ENCODE results near the gene TBX1.

DNA sequence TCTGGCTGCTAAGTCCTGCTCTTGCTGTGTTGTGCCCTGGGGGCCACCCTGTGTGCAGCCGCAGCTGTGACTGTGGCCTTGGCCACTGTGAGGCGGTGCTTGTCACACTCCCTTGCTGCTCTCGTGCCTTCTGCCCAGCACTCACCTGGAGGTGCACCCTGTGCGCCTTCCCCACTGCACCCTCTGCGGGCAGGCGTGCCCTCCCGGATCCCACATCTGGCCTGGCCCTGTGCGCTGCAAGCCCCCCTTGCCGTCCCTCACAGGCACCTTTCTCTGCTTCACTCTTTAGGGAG lies 27.2 kb downstream of the TBX1 start:
- TF ChIP-seq, protein P1, sequence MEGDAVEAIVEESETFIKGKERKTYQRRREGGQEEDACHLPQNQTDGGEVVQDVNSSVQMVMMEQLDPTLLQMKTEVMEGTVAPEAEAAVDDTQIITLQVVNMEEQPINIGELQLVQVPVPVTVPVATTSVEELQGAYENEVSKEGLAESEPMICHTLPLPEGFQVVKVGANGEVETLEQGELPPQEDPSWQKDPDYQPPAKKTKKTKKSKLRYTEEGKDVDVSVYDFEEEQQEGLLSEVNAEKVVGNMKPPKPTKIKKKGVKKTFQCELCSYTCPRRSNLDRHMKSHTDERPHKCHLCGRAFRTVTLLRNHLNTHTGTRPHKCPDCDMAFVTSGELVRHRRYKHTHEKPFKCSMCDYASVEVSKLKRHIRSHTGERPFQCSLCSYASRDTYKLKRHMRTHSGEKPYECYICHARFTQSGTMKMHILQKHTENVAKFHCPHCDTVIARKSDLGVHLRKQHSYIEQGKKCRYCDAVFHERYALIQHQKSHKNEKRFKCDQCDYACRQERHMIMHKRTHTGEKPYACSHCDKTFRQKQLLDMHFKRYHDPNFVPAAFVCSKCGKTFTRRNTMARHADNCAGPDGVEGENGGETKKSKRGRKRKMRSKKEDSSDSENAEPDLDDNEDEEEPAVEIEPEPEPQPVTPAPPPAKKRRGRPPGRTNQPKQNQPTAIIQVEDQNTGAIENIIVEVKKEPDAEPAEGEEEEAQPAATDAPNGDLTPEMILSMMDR (IDR thresholded peaks at IDR 0.05): no peak
- no peak for TF ChIP-seq POLR2A (IDR thresholded peaks at IDR 0.05)
- TF ChIP-seq POLR2AphosphoS5 (IDR thresholded peaks at IDR 0.05): no peak
